Chondrocyte (in vitro differentiated cells): ENCODE data around the gene TMEM25. TPM values are rescaled to one million over a fixed set of nuclear protein-coding genes. Genes with fewer than 3 reads are reported as not detected.
A peak's percentile ranks its signal among the peaks of the same experiment; 100 is the strongest.

Source experiments
- DNase-seq: peaks from one replicate; pipeline ENCODE4 v3.0.0; 2021; ENCODE audit warnings: mixed read lengths, low spot score
- H3K27ac Mint-ChIP-seq: one replicate; pipeline ENCODE4 v1.8.0; 2021; ENCODE audit warnings: mild to moderate bottlenecking, moderate library complexity, mixed read lengths; ENCODE audit not compliant: unreplicated experiment
- H3K27me3 Mint-ChIP-seq: 2 replicates; pipeline ENCODE4 v1.8.0; 2021; ENCODE audit warnings: low read depth, mixed read lengths
- H3K36me3 Mint-ChIP-seq: 2 replicates; pipeline ENCODE4 v1.8.0; 2021; ENCODE audit warnings: low read depth, mixed read lengths
- H3K4me1 Mint-ChIP-seq: 2 replicates; pipeline ENCODE4 v1.8.0; 2021; ENCODE audit warnings: low read depth, mild to moderate bottlenecking, mixed read lengths
- H3K4me3 Mint-ChIP-seq: one replicate; pipeline ENCODE4 v1.8.0; 2021; ENCODE audit warnings: mild to moderate bottlenecking, moderate library complexity, mixed read lengths; ENCODE audit not compliant: unreplicated experiment
- H3K9me3 Mint-ChIP-seq: 2 replicates; pipeline ENCODE4 v1.8.0; 2021; ENCODE audit warnings: low read depth, mixed read lengths
- CTCF ChIP-seq: fragments of 200-600 bp; sonication (generic); IDR thresholded peaks from 2 replicates; pipeline ENCODE4 v1.5.0; 2021; ENCODE audit warnings: antibody characterized with exemption, mild to moderate bottlenecking, moderate library complexity
- total RNA-seq: library from RNA; stranded (reverse); gene quantifications from 3 replicates; pipeline ENCODE4 v1.2.1, GENCODE V29; 2021

The TMEM25 gene
- total RNA-seq, 1 donor from 2014 or later = 26.3 TPM

- Mint-ChIP-seq H3K27me3 (no peaks in the 10 kb centered on the region), H3K27ac (peak overlapping the region; percentile 42), H3K9me3 (no peaks in the 10 kb centered on the region), H3K36me3 (peaks cover 2% of the 10 kb centered on the region), H3K4me1 (peaks cover 24% of the 10 kb centered on the region), H3K4me3 (peak overlapping the region; percentile 92)
- TF ChIP-seq CTCF = no peak
- DNase-seq = no peak
These were observed 649 bp downstream of the TMEM25 start for GRCh38 chr11:118531597-118532084.

GRCh38 chr11:118532091-118532490, 1.1 kb downstream of the TMEM25 start:
- Mint-ChIP-seq H3K27ac (peak overlapping the region; percentile 17), H3K4me3 (peak overlapping the region; percentile 92), H3K27me3 (no peaks in the 10 kb centered on the region), H3K36me3 (peaks cover 2% of the 10 kb centered on the region), H3K9me3 (no peaks in the 10 kb centered on the region), H3K4me1 (peaks cover 24% of the 10 kb centered on the region)
- no peak for DNase-seq
- no peak for TF ChIP-seq CTCF

- Mint-ChIP-seq H3K36me3 (no peaks in the 10 kb centered on the region), H3K27me3 (no peaks in the 10 kb centered on the region), H3K27ac (no peak overlapping the region), H3K4me1 (peaks cover 27% of the 10 kb centered on the region), H3K4me3 (no peak overlapping the region), H3K9me3 (no peaks in the 10 kb centered on the region)
- no peak for DNase-seq
- TF ChIP-seq CTCF = no peak
These were observed 2.1 kb downstream of the TMEM25 start for GRCh38 chr11:118532852-118533768.

- Mint-ChIP-seq H3K27ac (no peak overlapping the region), H3K4me1 (peaks cover 28% of the 10 kb centered on the region), H3K36me3 (peaks cover 1% of the 10 kb centered on the region), H3K9me3 (peaks cover 2% of the 10 kb centered on the region), H3K4me3 (no peak overlapping the region), H3K27me3 (no peaks in the 10 kb centered on the region)
- DNase-seq = no peak
- TF ChIP-seq CTCF = no peak
These were observed 3.1 kb downstream of the TMEM25 start for GRCh38 chr11:118533769-118534729.

- H3K27ac Mint-ChIP-seq = no peak overlapping the region
- peaks cover 2% of the 10 kb centered on the region for H3K9me3 Mint-ChIP-seq
- TF ChIP-seq CTCF = no peak
- no peak overlapping the region for H3K4me3 Mint-ChIP-seq
- no peaks in the 10 kb centered on the region for H3K27me3 Mint-ChIP-seq
- no peak for DNase-seq
- peaks cover 3% of the 10 kb centered on the region for H3K36me3 Mint-ChIP-seq
- peaks cover 16% of the 10 kb centered on the region for H3K4me1 Mint-ChIP-seq
These were observed 4.3 kb downstream of the TMEM25 start for GRCh38 chr11:118535261-118535660.
